ENCODE data around the gene PRMT1. TPM values are rescaled to one million over a fixed set of nuclear protein-coding genes. Genes with fewer than 3 reads are reported as not detected.

The PRMT1 gene
- total RNA-seq, 1 experiment from 2014 or later, result 527 TPM

GRCh38 chr19:49687566-49688316 lies 10.7 kb downstream of the PRMT1 start:
- TF ChIP-seq MXD4 (CRISPR knock-in tag; IDR thresholded peaks at IDR 0.05; ENCODE audit: borderline replicate concordance) (no peak), CBFB (CRISPR knock-in tag; IDR thresholded peaks at IDR 0.05; ENCODE audit: low read depth) (no peak), JUN (CRISPR knock-in tag; IDR thresholded peaks at IDR 0.05) (no peak), ATF3 (CRISPR knock-in tag; conservative IDR thresholded peaks at IDR 0.05) (no peak), IRF2 (CRISPR knock-in tag; IDR thresholded peaks at IDR 0.05; ENCODE audit: borderline replicate concordance, low read depth) (no peak), ETV6 (CRISPR knock-in tag; IDR thresholded peaks at IDR 0.05) (no peak), ZBTB43 (CRISPR knock-in tag; IDR thresholded peaks at IDR 0.05) (no peak), ZNF416 (CRISPR knock-in tag; IDR thresholded peaks at IDR 0.05) (no peak), CDX4 (CRISPR knock-in tag; IDR thresholded peaks at IDR 0.05; ENCODE audit: borderline replicate concordance) (no peak), MAX (CRISPR knock-in tag; IDR thresholded peaks at IDR 0.05) (no peak), NFE2L1 (CRISPR knock-in tag; IDR thresholded peaks at IDR 0.05) (no peak), TEAD1 (CRISPR knock-in tag; IDR thresholded peaks at IDR 0.05) (no peak), NR3C1 (CRISPR knock-in tag; conservative IDR thresholded peaks at IDR 0.05; ENCODE audit: low read depth) (no peak), FOXJ3 (CRISPR knock-in tag; IDR thresholded peaks at IDR 0.05; ENCODE audit: borderline replicate concordance) (no peak), ATF1 (CRISPR knock-in tag; IDR thresholded peaks at IDR 0.05) (no peak)
- TF ChIP-seq, protein P1, sequence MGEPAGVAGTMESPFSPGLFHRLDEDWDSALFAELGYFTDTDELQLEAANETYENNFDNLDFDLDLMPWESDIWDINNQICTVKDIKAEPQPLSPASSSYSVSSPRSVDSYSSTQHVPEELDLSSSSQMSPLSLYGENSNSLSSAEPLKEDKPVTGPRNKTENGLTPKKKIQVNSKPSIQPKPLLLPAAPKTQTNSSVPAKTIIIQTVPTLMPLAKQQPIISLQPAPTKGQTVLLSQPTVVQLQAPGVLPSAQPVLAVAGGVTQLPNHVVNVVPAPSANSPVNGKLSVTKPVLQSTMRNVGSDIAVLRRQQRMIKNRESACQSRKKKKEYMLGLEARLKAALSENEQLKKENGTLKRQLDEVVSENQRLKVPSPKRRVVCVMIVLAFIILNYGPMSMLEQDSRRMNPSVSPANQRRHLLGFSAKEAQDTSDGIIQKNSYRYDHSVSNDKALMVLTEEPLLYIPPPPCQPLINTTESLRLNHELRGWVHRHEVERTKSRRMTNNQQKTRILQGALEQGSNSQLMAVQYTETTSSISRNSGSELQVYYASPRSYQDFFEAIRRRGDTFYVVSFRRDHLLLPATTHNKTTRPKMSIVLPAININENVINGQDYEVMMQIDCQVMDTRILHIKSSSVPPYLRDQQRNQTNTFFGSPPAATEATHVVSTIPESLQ (CRISPR knock-in tag; IDR thresholded peaks at IDR 0.05), result no peak
- TF ChIP-seq, protein P2, sequence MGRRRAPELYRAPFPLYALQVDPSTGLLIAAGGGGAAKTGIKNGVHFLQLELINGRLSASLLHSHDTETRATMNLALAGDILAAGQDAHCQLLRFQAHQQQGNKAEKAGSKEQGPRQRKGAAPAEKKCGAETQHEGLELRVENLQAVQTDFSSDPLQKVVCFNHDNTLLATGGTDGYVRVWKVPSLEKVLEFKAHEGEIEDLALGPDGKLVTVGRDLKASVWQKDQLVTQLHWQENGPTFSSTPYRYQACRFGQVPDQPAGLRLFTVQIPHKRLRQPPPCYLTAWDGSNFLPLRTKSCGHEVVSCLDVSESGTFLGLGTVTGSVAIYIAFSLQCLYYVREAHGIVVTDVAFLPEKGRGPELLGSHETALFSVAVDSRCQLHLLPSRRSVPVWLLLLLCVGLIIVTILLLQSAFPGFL (CRISPR knock-in tag; IDR thresholded peaks at IDR 0.05; ENCODE audit: borderline replicate concordance), result no peak
- TF ChIP-seq, protein P3, sequence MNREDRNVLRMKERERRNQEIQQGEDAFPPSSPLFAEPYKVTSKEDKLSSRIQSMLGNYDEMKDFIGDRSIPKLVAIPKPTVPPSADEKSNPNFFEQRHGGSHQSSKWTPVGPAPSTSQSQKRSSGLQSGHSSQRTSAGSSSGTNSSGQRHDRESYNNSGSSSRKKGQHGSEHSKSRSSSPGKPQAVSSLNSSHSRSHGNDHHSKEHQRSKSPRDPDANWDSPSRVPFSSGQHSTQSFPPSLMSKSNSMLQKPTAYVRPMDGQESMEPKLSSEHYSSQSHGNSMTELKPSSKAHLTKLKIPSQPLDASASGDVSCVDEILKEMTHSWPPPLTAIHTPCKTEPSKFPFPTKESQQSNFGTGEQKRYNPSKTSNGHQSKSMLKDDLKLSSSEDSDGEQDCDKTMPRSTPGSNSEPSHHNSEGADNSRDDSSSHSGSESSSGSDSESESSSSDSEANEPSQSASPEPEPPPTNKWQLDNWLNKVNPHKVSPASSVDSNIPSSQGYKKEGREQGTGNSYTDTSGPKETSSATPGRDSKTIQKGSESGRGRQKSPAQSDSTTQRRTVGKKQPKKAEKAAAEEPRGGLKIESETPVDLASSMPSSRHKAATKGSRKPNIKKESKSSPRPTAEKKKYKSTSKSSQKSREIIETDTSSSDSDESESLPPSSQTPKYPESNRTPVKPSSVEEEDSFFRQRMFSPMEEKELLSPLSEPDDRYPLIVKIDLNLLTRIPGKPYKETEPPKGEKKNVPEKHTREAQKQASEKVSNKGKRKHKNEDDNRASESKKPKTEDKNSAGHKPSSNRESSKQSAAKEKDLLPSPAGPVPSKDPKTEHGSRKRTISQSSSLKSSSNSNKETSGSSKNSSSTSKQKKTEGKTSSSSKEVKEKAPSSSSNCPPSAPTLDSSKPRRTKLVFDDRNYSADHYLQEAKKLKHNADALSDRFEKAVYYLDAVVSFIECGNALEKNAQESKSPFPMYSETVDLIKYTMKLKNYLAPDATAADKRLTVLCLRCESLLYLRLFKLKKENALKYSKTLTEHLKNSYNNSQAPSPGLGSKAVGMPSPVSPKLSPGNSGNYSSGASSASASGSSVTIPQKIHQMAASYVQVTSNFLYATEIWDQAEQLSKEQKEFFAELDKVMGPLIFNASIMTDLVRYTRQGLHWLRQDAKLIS (CRISPR knock-in tag; IDR thresholded peaks at IDR 0.05; ENCODE audit: borderline replicate concordance), result no peak
- TF ChIP-seq, protein P4, sequence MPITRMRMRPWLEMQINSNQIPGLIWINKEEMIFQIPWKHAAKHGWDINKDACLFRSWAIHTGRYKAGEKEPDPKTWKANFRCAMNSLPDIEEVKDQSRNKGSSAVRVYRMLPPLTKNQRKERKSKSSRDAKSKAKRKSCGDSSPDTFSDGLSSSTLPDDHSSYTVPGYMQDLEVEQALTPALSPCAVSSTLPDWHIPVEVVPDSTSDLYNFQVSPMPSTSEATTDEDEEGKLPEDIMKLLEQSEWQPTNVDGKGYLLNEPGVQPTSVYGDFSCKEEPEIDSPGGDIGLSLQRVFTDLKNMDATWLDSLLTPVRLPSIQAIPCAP (CRISPR knock-in tag; IDR thresholded peaks at IDR 0.05), result no peak

More at GRCh38 chr19:49687566-49688316, 10.7 kb downstream of the PRMT1 start:
- no peak for ATAC-seq
- ChIA-PET POLR2A (interaction anchor here (0.6 to 5.9 kb wide), 4 partner anchors 12 to 45 kb away, joined by 3 to 38 read pairs (median 6); partner anchors contain the start of genes PRMT1 and SCAF1), CTCF (interaction anchor here (0.7 to 3.8 kb wide), 3 partner anchors 9 to 198 kb away, joined by 3 to 19 read pairs (median 14); no protein-coding TSS in a partner anchor)
- peaks cover 42% of the 10 kb centered on the region for H3K36me3 Mint-ChIP-seq
- no peaks in the 10 kb centered on the region for H3K27me3 Mint-ChIP-seq (ENCODE audit: low read depth)
- no peak overlapping the region for H3K4me3 Mint-ChIP-seq
- peak overlapping the region; percentile 81 for H3K27ac Mint-ChIP-seq
- H3K4me1 Mint-ChIP-seq, result peaks cover 48% of the 10 kb centered on the region
- DNase-seq (ENCODE audit: low spot score), result no peak
- no peaks in the 10 kb centered on the region for H3K9me3 Mint-ChIP-seq

Data from WTC11 (cell line).